Neural progenitor cell (in vitro differentiated cells): ENCODE measurements around the gene KAZN.

Experiments used
- CTCF ChIP-seq: fragments of 200-600 bp; sonication (generic); IDR thresholded peaks from 2 replicates; pipeline ENCODE4 v1.5.1; 2017; ENCODE audit warnings: antibody characterized with exemption, mild to moderate bottlenecking
- EZH2phosphoT487 ChIP-seq: fragments of 200-600 bp; sonication (generic); IDR thresholded peaks from 2 replicates; pipeline ENCODE4 v1.6.1; 2017; ENCODE audit warnings: antibody characterized with exemption

GRCh38 chr1:14906665-14907064 is 308.2 kb downstream of the KAZN start:
- TF ChIP-seq CTCF = no peak
- TF ChIP-seq EZH2phosphoT487 = no peak
